CD4-positive, alpha-beta T cell (primary cell): ENCODE measurements around the gene HCFC1R1. TPM values are rescaled to one million over a fixed set of nuclear protein-coding genes. Genes with fewer than 3 reads are reported as not detected.

Experiments used
- ATAC-seq: fragments of 200-7000 bp; cut with Tn5 transposase; one replicate; pipeline ENCODE4 v1.10.0; 2022; ENCODE audit warnings: mild to moderate bottlenecking; ENCODE audit not compliant: poor library complexity
- CTCF ChIA-PET: fragments of 350-600 bp; sonication (Branson Sonifier 250); formaldehyde crosslinking; loops from one replicate; lab custom pipeline; 2021; ENCODE audit warnings: antibody characterized with exemption, inconsistent platforms; lab: Charles Lee
- POLR2A ChIA-PET: fragments of 350-600 bp; sonication (Branson Sonifier 250); formaldehyde crosslinking; loops from one replicate; lab custom pipeline; 2021; ENCODE audit warnings: antibody characterized with exemption, inconsistent platforms; lab: Charles Lee
- DNase-seq, 14 experiments: peaks; one replicate each; pipeline ENCODE4 v3.0.0-alpha.2; 2013 to 2020; ENCODE audit warnings: mixed read lengths in 2 of 14
- H3K27ac ChIP-seq, 2 donors: one replicate each; pipeline versions ENCODE4 v1.5.1 to v1.7.0; 2013; ENCODE audit warnings: low read length in 2 of 2, low read depth in 1 of 2, mild to moderate bottlenecking in 1 of 2
- H3K27me3 ChIP-seq, 2 experiments: 1 replicate in 1 of 2; 2 replicates in 1 of 2; pipeline versions ENCODE4 v1.6.1 to v1.7.0; 2013; ENCODE audit warnings: low read length in 2 of 2, control low read depth in 1 of 2, mild to moderate bottlenecking in 1 of 2, moderate library complexity in 1 of 2; ENCODE audit not compliant: insufficient read depth in 2 of 2, control insufficient read depth in 1 of 2
- H3K36me3 ChIP-seq: one replicate; pipeline ENCODE4 v1.6.1; 2013; ENCODE audit warnings: low read length, control low read depth; ENCODE audit not compliant: insufficient read depth
- H3K4me1 ChIP-seq: one replicate; pipeline ENCODE4 v1.6.1; 2013; ENCODE audit warnings: low read length, control low read depth; ENCODE audit not compliant: insufficient read depth
- H3K4me3 ChIP-seq: one replicate; pipeline ENCODE4 v1.5.1; 2013; ENCODE audit warnings: mild to moderate bottlenecking, low read length, moderate library complexity
- H3K9me3 ChIP-seq, 2 experiments: 1 replicate in 1 of 2; 2 replicates in 1 of 2; pipeline versions ENCODE4 v1.6.1 to v1.7.0; 2013; ENCODE audit warnings: low read length in 2 of 2, mild to moderate bottlenecking in 2 of 2, control low read depth in 1 of 2, moderate library complexity in 1 of 2; ENCODE audit not compliant: control insufficient read depth in 1 of 2, insufficient read depth in 1 of 2
- H3K27ac Mint-ChIP-seq: one replicate; pipeline ENCODE4 v1.8.0; 2020; ENCODE audit warnings: mixed read lengths
- H3K27me3 Mint-ChIP-seq: one replicate; pipeline ENCODE4 v1.8.0; 2021; ENCODE audit warnings: mixed read lengths
- H3K36me3 Mint-ChIP-seq: one replicate; pipeline ENCODE4 v1.8.0; 2021; ENCODE audit warnings: low read depth, mixed read lengths
- H3K4me1 Mint-ChIP-seq: one replicate; pipeline ENCODE4 v1.8.0; 2021; ENCODE audit warnings: low read depth, mixed read lengths
- H3K4me3 Mint-ChIP-seq: one replicate; pipeline ENCODE4 v1.8.0; 2020; ENCODE audit warnings: mild to moderate bottlenecking, mixed read lengths
- H3K9me3 Mint-ChIP-seq: one replicate; pipeline ENCODE4 v1.8.0; 2020; ENCODE audit warnings: mixed read lengths
- intact Hi-C, 2 experiments: fragments of 100-400 bp; cut with DNase I in 1 of 2; cut with micrococcal nuclease in 1 of 2; formaldehyde crosslinking; loops; one replicate each; pipeline versions ENCODE4 v1.15.1 to v1.9.0; 2023 to 2025; cut with DNase I, micrococcal nuclease
- total RNA-seq, 174 experiments: library from RNA in 2 of 174; stranded (reverse) in 2 of 174; gene quantifications; one replicate each; pipeline ENCODE4 v1.2.3 and lab custom pipeline; 2021 to 2026
- TF ChIP-seq, protein P1 (sequence below): fragments of 200-600 bp; IDR thresholded peaks from one replicate; pipeline ENCODE4 v1.8.0; 2022; ENCODE audit warnings: antibody characterized with exemption, mild to moderate bottlenecking

Gene HCFC1R1
- total RNA-seq, 2 experiments from 2014 or later = 8.9 to 11.0 TPM

- Mint-ChIP-seq H3K27ac (no peak overlapping the region), H3K36me3 (no peaks in the 10 kb centered on the region), H3K9me3 (no peaks in the 10 kb centered on the region), H3K27me3 (no peaks in the 10 kb centered on the region), H3K4me1 (no peaks in the 10 kb centered on the region), H3K4me3 (no peak overlapping the region)
- ATAC-seq (no peak), DNase-seq (no peak)
- POLR2A ChIA-PET = no interaction called here
- TF ChIP-seq, protein P1, sequence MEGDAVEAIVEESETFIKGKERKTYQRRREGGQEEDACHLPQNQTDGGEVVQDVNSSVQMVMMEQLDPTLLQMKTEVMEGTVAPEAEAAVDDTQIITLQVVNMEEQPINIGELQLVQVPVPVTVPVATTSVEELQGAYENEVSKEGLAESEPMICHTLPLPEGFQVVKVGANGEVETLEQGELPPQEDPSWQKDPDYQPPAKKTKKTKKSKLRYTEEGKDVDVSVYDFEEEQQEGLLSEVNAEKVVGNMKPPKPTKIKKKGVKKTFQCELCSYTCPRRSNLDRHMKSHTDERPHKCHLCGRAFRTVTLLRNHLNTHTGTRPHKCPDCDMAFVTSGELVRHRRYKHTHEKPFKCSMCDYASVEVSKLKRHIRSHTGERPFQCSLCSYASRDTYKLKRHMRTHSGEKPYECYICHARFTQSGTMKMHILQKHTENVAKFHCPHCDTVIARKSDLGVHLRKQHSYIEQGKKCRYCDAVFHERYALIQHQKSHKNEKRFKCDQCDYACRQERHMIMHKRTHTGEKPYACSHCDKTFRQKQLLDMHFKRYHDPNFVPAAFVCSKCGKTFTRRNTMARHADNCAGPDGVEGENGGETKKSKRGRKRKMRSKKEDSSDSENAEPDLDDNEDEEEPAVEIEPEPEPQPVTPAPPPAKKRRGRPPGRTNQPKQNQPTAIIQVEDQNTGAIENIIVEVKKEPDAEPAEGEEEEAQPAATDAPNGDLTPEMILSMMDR = no peak
- Histone ChIP-seq H3K9me3 (no peaks in the 10 kb centered on the region), H3K4me1 (peaks cover 8% of the 10 kb centered on the region), H3K27ac (no peak overlapping the region), H3K27me3 (no peaks in the 10 kb centered on the region), H3K36me3 (no peaks in the 10 kb centered on the region), H3K4me3 (no peak overlapping the region)
- intact Hi-C loops = no loop called here
- CTCF ChIA-PET = no interaction called here
Observed at GRCh38 chr16:2987833-2988232, 35.9 kb downstream of the HCFC1R1 start.

DNA sequence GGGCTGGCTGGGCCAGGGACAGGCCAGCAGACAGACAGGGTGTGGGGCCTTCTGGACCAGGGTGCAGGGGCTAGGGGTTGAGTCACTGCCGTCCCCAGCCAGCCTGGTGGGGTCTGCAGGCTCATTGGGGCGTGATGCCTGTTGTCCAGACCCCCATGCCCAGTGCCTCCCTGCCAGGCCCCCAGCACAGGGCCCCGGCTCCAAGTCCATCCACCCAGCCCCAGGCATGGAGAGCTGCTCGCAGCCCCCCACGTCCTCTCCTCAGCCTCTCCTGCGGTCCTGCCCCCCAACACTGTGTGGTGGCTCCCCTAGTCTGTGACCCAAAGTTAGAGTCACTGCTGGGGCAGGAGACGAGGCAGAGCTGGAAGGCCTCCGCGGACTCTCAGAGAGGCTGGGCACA is 36.5 kb downstream of the HCFC1R1 start:
- no peak for ATAC-seq
- H3K27ac Mint-ChIP-seq = no peak overlapping the region
- TF ChIP-seq, protein P1 = no peak
- H3K27ac ChIP-seq = no peak overlapping the region
- H3K36me3 ChIP-seq = no peaks in the 10 kb centered on the region
- H3K4me3 ChIP-seq = no peak overlapping the region
- H3K4me1 Mint-ChIP-seq = no peaks in the 10 kb centered on the region
- no peak for DNase-seq
- no peaks in the 10 kb centered on the region for H3K9me3 Mint-ChIP-seq
- H3K27me3 ChIP-seq = no peaks in the 10 kb centered on the region
- H3K4me3 Mint-ChIP-seq = no peak overlapping the region
- H3K9me3 ChIP-seq = no peaks in the 10 kb centered on the region
- CTCF ChIA-PET = no interaction called here
- peaks cover 8% of the 10 kb centered on the region for H3K4me1 ChIP-seq
- H3K36me3 Mint-ChIP-seq = no peaks in the 10 kb centered on the region
- intact Hi-C loops = no loop called here
- POLR2A ChIA-PET = no interaction called here
- H3K27me3 Mint-ChIP-seq = no peaks in the 10 kb centered on the region

GRCh38 chr16:2986623-2987188 is 37.0 kb downstream of the HCFC1R1 start:
- ChIA-PET CTCF (no interaction called here), POLR2A (no interaction called here)
- no peaks in the 10 kb centered on the region for H3K4me1 Mint-ChIP-seq
- no peak overlapping the region for H3K4me3 Mint-ChIP-seq
- H3K36me3 Mint-ChIP-seq = no peaks in the 10 kb centered on the region
- Histone ChIP-seq H3K4me3 (no peak overlapping the region), H3K9me3 (no peaks in the 10 kb centered on the region), H3K27ac (no peak overlapping the region), H3K4me1 (peaks cover 8% of the 10 kb centered on the region), H3K36me3 (no peaks in the 10 kb centered on the region), H3K27me3 (no peaks in the 10 kb centered on the region)
- TF ChIP-seq, protein P1 = no peak
- H3K27ac Mint-ChIP-seq = no peak overlapping the region
- intact Hi-C loops = no loop called here
- no peak for ATAC-seq
- no peaks in the 10 kb centered on the region for H3K9me3 Mint-ChIP-seq
- no peaks in the 10 kb centered on the region for H3K27me3 Mint-ChIP-seq
- no peak for DNase-seq
